ENCODE results near the gene IL18.
A peak's percentile ranks its signal among the peaks of the same experiment; 100 is the strongest.

The IL18 gene

DNA sequence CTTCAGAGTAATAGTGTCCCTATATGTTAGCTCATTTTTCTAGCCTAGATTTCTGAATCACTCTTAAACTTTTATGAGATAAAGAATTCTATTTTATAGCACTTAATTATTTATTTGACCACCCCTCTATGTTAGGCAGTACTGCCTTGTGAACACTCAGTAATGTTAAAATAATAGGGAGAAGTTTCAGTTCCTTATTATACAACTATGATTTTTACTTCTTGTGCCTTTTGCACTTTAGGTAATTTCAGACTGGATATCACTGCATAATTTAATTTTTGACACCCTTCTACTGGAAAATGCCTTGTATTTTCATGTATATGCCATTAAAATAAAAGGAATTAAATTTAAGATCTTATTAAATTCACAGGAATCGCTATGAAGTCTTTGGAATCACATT is 14.5 kb upstream of the IL18 start:
- Histone ChIP-seq H3K27ac (no peak overlapping the region), H3K4me3 (no peak overlapping the region)
- TF ChIP-seq, protein P1, sequence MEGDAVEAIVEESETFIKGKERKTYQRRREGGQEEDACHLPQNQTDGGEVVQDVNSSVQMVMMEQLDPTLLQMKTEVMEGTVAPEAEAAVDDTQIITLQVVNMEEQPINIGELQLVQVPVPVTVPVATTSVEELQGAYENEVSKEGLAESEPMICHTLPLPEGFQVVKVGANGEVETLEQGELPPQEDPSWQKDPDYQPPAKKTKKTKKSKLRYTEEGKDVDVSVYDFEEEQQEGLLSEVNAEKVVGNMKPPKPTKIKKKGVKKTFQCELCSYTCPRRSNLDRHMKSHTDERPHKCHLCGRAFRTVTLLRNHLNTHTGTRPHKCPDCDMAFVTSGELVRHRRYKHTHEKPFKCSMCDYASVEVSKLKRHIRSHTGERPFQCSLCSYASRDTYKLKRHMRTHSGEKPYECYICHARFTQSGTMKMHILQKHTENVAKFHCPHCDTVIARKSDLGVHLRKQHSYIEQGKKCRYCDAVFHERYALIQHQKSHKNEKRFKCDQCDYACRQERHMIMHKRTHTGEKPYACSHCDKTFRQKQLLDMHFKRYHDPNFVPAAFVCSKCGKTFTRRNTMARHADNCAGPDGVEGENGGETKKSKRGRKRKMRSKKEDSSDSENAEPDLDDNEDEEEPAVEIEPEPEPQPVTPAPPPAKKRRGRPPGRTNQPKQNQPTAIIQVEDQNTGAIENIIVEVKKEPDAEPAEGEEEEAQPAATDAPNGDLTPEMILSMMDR (IDR thresholded peaks at IDR 0.05), result no peak
- DNase-seq (ENCODE audit: low spot score), result no peak

DNA sequence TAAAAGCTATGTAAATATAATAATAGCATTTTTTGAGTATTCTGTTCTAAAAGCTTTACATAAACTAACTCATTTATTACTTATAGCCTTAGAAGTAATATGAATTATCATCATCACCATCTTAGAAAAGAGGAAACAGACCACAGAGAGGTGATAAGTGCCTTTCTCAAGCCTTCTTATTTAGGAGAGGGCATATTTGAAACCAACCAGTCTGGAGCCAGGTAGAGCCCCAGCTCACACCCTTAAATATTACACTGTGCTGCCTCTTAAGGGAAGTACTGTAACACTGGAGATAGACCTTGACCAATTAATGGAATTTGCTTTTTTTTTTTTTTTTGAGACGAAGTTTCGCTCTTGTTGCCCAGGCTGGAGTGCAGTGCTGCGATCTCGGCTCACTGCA is 13.7 kb upstream of the IL18 start:
- Histone ChIP-seq H3K27ac (no peak overlapping the region), H3K4me3 (no peak overlapping the region)
- TF ChIP-seq, protein P1 (IDR thresholded peaks at IDR 0.05), result no peak
- DNase-seq (ENCODE audit: low spot score), result no peak

DNA sequence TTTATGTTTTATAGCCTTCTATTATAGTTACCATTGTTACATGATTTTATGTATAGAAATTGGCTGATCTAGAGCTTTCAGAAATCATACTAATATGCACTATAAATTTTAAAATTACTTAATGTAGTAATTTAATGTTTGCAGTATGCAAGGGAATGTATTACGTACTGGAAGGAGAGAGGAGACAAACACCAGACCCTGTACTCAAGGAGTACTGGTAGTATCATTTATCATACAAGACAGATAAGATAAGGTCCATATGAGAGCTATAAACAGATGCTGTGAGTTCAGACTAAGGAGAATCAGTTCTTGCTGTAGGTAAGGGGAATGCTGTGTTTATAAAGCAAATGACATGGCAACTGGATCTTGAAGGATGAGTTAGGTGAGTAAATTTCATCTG is 12.2 kb upstream of the IL18 start:
- no peak overlapping the region for H3K4me3 ChIP-seq
- no peak for DNase-seq (ENCODE audit: low spot score)
- TF ChIP-seq, protein P1 (IDR thresholded peaks at IDR 0.05), result no peak
- no peak overlapping the region for H3K27ac ChIP-seq

DNA sequence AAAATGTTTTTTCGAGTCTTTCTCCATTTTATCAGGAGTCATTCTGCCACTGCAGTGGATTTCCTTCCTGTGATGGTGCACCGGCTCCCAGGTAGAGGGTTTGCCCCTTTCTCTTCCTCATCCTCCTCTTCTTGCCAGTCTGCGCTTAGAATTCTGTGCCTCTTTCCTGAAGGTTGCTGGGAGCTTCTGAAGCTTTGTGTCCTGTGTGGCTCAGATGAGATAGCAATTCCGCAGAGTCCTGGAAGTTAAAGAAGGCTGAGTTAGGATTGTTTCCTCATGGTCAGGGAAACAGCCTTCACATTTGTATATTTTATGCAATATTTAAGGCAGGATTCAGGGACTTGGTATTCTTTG is 11.7 kb upstream of the IL18 start:
- Histone ChIP-seq H3K4me3 (peak overlapping the region; percentile 65), H3K27ac (peak overlapping the region; percentile 56 to 72)
- TF ChIP-seq, protein P1 (IDR thresholded peaks at IDR 0.05), result no peak
- DNase-seq (ENCODE audit: low spot score), result no peak

DNA sequence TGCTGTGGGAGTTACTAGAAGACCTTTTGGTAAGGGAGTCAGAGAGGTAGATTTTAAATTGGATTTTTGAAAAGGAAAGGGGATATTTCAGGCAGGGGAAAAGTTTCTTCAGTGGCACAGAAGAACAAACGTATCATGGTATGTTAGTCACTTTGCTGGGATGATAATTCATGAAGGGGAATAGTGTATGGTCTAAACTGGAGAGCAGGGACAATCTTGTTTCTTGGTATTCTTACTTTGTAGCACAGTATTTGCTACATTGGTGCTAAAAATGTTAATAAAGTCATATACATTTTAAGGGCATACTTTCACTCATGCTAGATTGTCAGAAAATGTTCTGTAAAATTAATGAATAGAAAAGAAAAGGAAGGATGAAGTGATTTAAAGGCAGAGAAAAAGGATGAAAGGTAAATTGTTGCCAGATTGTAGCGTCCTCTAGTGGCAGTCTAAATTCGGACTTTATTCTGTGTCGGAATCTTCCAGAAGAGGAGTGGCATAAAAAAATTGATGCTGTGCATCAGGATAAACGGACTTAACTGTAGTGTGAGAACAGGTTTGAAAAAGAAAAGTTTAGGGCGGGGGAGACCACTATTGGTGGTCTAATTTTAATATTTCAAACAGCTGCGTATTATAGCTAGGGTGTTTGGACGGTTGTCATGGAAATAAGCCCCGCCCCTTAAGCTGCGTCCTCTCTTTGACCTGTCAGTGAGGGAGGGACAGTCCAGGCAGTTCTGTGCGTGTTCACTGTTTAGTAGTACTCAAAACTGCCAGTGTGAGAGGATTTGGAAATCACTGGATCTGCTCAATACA is 11.1 kb upstream of the IL18 start, which contains the start of gene BCO2:
Gene BCO2, plus strand, starts transcription at position 724 of the 810 bp plus-strand sequence. CDS start 90 bp downstream, outside the sequence.
- peak; percentile 87 for DNase-seq (ENCODE audit: low spot score)
- TF ChIP-seq, protein P1 (IDR thresholded peaks at IDR 0.05), result peak; percentile 67
- Histone ChIP-seq H3K4me3 (peak within 1 kb of the TSS; percentile 65), H3K27ac (peak within 1 kb of the TSS; percentile 56 to 72)

DNA sequence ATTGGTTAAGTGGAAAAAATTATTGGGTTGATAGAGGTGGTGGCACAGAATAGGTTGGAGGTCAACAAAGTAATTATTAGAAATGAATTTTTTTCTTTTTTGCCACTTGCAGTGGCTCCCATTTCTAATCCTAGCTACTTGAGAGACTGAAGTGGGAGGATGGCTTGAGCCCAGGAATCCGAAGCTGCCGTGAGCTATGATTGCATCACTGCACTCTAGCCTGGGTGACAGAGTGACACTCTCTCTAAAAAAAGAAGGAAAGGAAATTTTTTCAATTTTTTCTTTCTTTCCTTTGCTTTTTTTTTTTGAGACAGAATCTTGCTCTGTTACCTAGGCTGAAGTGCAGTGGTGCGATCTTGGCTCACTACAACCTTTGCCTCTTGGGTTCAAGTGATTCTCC is 9.3 kb upstream of the IL18 start:
- no peak for DNase-seq (ENCODE audit: low spot score)
- no peak overlapping the region for H3K27ac ChIP-seq
- no peak overlapping the region for H3K4me3 ChIP-seq
- TF ChIP-seq, protein P1 (IDR thresholded peaks at IDR 0.05), result no peak

DNA sequence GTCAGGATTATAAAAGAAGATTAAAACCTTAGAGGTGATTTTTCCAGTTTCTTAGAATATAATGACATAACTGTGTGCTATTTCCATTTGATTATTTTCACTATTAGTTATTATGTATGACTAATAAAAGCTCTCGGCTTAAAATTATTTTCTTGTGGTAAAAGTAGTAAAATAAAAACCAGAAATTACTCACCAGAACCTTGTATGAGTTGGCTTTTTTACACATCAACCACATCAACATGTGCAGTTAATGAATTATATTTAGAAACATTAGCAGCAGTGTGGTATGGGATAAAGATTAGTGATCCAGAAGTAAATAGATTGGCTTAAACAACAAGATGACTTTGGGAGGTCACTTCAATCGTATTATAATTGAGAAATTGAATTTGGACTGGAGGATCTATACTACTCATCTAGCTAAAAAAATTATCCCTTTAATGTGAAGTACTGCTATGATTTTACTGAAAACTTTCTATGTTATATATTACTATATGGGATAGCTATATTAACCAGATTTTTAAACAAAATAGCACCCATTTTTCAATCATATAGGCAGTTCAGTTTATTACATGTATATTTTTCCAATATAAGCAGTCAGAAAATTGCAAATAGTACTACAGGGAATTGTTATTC is 8.6 kb upstream of the IL18 start:
- TF ChIP-seq, protein P1 (IDR thresholded peaks at IDR 0.05), result no peak

More for the DNA sequence above, 8.6 kb upstream of the IL18 start:
- H3K27ac ChIP-seq, result no peak overlapping the region
- DNase-seq (ENCODE audit: low spot score), result no peak
- H3K4me3 ChIP-seq, result no peak overlapping the region

Measured in coronary artery (tissue), 2 donors.